H9 (cell line): ENCODE data around the gene AKAP3. TPM values are rescaled to one million over a fixed set of nuclear protein-coding genes. Genes with fewer than 3 reads are reported as not detected.

ENCODE experiments used
- DNase-seq: peaks from one replicate; pipeline ENCODE4 v3.0.0-alpha.2; 2017
- H2AFZ ChIP-seq: one replicate; pipeline ENCODE4 v1.6.1; 2013; ENCODE audit warnings: mild to moderate bottlenecking, low read length, control low read depth, moderate library complexity
- H2AK5ac ChIP-seq: 2 replicates; pipeline ENCODE4 v1.6.1; 2013; ENCODE audit warnings: low read length, control low read depth, mixed read lengths; ENCODE audit not compliant: insufficient read length
- H2BK120ac ChIP-seq: one replicate; pipeline ENCODE4 v1.6.1; 2013; ENCODE audit warnings: low read depth, mild to moderate bottlenecking, low read length, control low read depth, inconsistent platforms; ENCODE audit not compliant: poor library complexity, severe bottlenecking
- H2BK12ac ChIP-seq: 2 replicates; pipeline ENCODE4 v1.6.1; 2013; ENCODE audit warnings: low read length, control low read depth, mixed read lengths, low read depth; ENCODE audit not compliant: insufficient read length
- H2BK15ac ChIP-seq: 2 replicates; pipeline ENCODE4 v1.6.1; 2013; ENCODE audit warnings: low read depth, low read length, control low read depth
- H2BK20ac ChIP-seq: one replicate; pipeline ENCODE4 v1.6.1; 2013; ENCODE audit warnings: low read depth, mild to moderate bottlenecking, low read length, control low read depth, inconsistent platforms; ENCODE audit not compliant: poor library complexity, severe bottlenecking
- H2BK5ac ChIP-seq: 2 replicates; pipeline ENCODE4 v1.6.1; 2013; ENCODE audit warnings: low read length, control low read depth, mixed read lengths; ENCODE audit not compliant: insufficient read length
- H3K14ac ChIP-seq: 2 replicates; pipeline ENCODE4 v1.6.1; 2013; ENCODE audit warnings: low read length, control low read depth; ENCODE audit not compliant: insufficient read depth
- H3K18ac ChIP-seq: 2 replicates; pipeline ENCODE4 v1.6.1; 2013; ENCODE audit warnings: low read depth, mild to moderate bottlenecking, mixed read lengths, low read length, control low read depth; ENCODE audit not compliant: insufficient read length
- H3K23ac ChIP-seq: 2 replicates; pipeline ENCODE4 v1.6.1; 2013; ENCODE audit warnings: low read length, control low read depth, mixed read lengths, low read depth; ENCODE audit not compliant: insufficient read length
- H3K23me2 ChIP-seq: 2 replicates; pipeline ENCODE4 v1.6.1; 2013; ENCODE audit warnings: low read depth, mild to moderate bottlenecking, mixed read lengths, low read length, control low read depth; ENCODE audit not compliant: insufficient read length, poor library complexity, severe bottlenecking
- H3K27ac ChIP-seq: 2 replicates; pipeline ENCODE4 v1.5.1; 2013; ENCODE audit warnings: low read length, control low read depth, mixed read lengths, low read depth; ENCODE audit not compliant: insufficient read length
- H3K27me3 ChIP-seq: 2 replicates; pipeline ENCODE4 v1.6.1; 2013; ENCODE audit warnings: low read length, control low read depth, inconsistent platforms; ENCODE audit not compliant: insufficient read depth
- H3K4ac ChIP-seq: 2 replicates; pipeline ENCODE4 v1.6.1; 2013; ENCODE audit warnings: low read depth, mild to moderate bottlenecking, control low read depth, inconsistent platforms, low read length, moderate library complexity
- H3K4me1 ChIP-seq: 2 replicates; pipeline ENCODE4 v1.6.1; 2013; ENCODE audit warnings: low read length, control low read depth, inconsistent platforms; ENCODE audit not compliant: insufficient read depth
- H3K4me2 ChIP-seq: 2 replicates; pipeline ENCODE4 v1.6.1; 2013; ENCODE audit warnings: low read length, control low read depth, mixed read lengths; ENCODE audit not compliant: insufficient read length, insufficient read depth
- H3K56ac ChIP-seq: 2 replicates; pipeline ENCODE4 v1.6.1; 2013; ENCODE audit warnings: low read depth, mild to moderate bottlenecking, mixed read lengths, low read length, control low read depth; ENCODE audit not compliant: insufficient read length
- H3K79me1 ChIP-seq: 2 replicates; pipeline ENCODE4 v1.6.1; 2013; ENCODE audit warnings: low read depth, mild to moderate bottlenecking, moderate library complexity, low read length, control low read depth, inconsistent platforms; ENCODE audit not compliant: insufficient read depth, poor library complexity, severe bottlenecking
- H3K79me2 ChIP-seq: 2 replicates; pipeline ENCODE4 v1.6.1; 2013; ENCODE audit warnings: low read length, control low read depth, inconsistent platforms; ENCODE audit not compliant: insufficient read depth
- H3K9ac ChIP-seq: 2 replicates; pipeline ENCODE4 v1.6.1; 2013; ENCODE audit warnings: low read length, control low read depth, mixed read lengths; ENCODE audit not compliant: insufficient read length; ENCODE audit errors: extremely low read depth
- H3K9me3 ChIP-seq: one replicate; pipeline ENCODE4 v1.6.1; 2013; ENCODE audit warnings: low read depth, low read length, inconsistent platforms; ENCODE audit not compliant: control insufficient read depth
- H3T11ph ChIP-seq: one replicate; pipeline ENCODE4 v1.6.1; 2013; ENCODE audit warnings: mild to moderate bottlenecking, low read length, control low read depth, inconsistent platforms
- H4K20me1 ChIP-seq: one replicate; pipeline ENCODE4 v1.6.1; 2013; ENCODE audit not compliant: control insufficient read depth, insufficient read length, insufficient read depth
- H4K5ac ChIP-seq: 2 replicates; pipeline ENCODE4 v1.6.1; 2013; ENCODE audit warnings: low read depth, mild to moderate bottlenecking, mixed read lengths, low read length, control low read depth; ENCODE audit not compliant: insufficient read length
- H4K8ac ChIP-seq: replicated peaks from 2 replicates; pipeline ENCODE4 v1.6.1; 2013; ENCODE audit warnings: low read length, control low read depth, mixed read lengths, low read depth; ENCODE audit not compliant: insufficient read length
- H4K91ac ChIP-seq: 2 replicates; pipeline ENCODE4 v1.6.1; 2013; ENCODE audit warnings: low read depth, mild to moderate bottlenecking, moderate library complexity, mixed read lengths, low read length, control low read depth; ENCODE audit not compliant: insufficient read length
- H3K27ac Mint-ChIP-seq, 3 experiments: 2 replicates in 2 of 3; 3 replicates in 1 of 3; pipeline ENCODE4 v1.8.0; 2020 to 2021; ENCODE audit warnings: mixed read lengths in 3 of 3, mild to moderate bottlenecking in 1 of 3, moderate library complexity in 1 of 3
- H3K27me3 Mint-ChIP-seq: 2 replicates; pipeline ENCODE4 v1.8.0; 2021; ENCODE audit warnings: low read depth, mild to moderate bottlenecking, moderate library complexity, mixed read lengths
- H3K36me3 Mint-ChIP-seq, 3 experiments: 2 replicates in 2 of 3; 3 replicates in 1 of 3; pipeline ENCODE4 v1.8.0; 2020 to 2021; ENCODE audit warnings: low read depth in 3 of 3, mixed read lengths in 3 of 3; ENCODE audit not compliant: insufficient read depth in 1 of 3
- H3K4me1 Mint-ChIP-seq, 2 experiments: 2 replicates each; pipeline ENCODE4 v1.8.0; 2020; ENCODE audit warnings: mixed read lengths in 2 of 2
- H3K4me3 Mint-ChIP-seq, 2 experiments: 2 replicates in 1 of 2; 3 replicates in 1 of 2; pipeline ENCODE4 v1.8.0; 2020 to 2021; ENCODE audit warnings: mild to moderate bottlenecking in 2 of 2, mixed read lengths in 2 of 2, moderate library complexity in 1 of 2
- H3K9me3 Mint-ChIP-seq, 2 experiments: 2 replicates in 1 of 2; 3 replicates in 1 of 2; pipeline ENCODE4 v1.8.0; 2020; ENCODE audit warnings: mild to moderate bottlenecking in 2 of 2, mixed read lengths in 2 of 2, moderate library complexity in 1 of 2
- WGBS: extraction: QIAGEN DNeasy Blood & Tissue Kit; methylation state at CpG from one replicate; pipeline ENCODE4 v1.1.7; 2013; ENCODE audit warnings: missing lambda C conversion rate, low lambda C conversion rate, mixed read lengths; ENCODE audit not compliant: insufficient read length; ENCODE audit errors: extremely low coverage; 5-methylcytosine and 5-hydroxymethylcytosine counted together
- total RNA-seq: library from RNA; stranded (reverse); gene quantifications from 2 replicates; pipeline ENCODE4 v1.2.1, GENCODE V29; 2021
- TF ChIP-seq, protein P1 (sequence below): fragments of 200-600 bp; sonication (generic); conservative IDR thresholded peaks from 3 replicates; pipeline ENCODE4 v1.8.0; 2021; ENCODE audit warnings: antibody characterized with exemption, mild to moderate bottlenecking

The AKAP3 gene
- total RNA-seq, 1 experiment from 2014 or later, result 1.3 TPM

DNA sequence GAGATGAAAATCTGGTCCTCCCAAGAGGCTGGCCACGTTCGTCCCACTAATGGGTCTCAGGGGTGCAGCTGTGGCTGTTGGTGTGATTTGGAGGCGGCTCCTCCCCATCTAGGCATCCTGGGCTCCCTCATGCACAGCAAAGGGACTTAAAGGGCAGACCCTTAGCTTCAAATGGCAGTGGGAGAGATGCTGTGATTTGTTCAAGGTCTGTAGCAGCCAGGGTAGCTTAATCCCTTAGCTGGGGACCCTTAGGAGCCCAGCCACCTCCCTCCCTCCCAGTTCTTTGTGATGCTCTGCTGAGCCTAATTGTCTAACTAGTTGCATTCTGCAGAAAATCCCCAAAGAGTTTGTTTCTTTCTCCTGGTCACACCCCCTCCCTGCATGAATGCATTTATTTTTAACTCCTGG lies 68.6 kb downstream of the AKAP3 start:
- Histone ChIP-seq H3T11ph (no peak overlapping the region), H2BK120ac (no peak overlapping the region), H4K20me1 (no peaks in the 10 kb centered on the region), H3K4ac (no peak overlapping the region), H3K23me2 (no peaks in the 10 kb centered on the region), H4K5ac (no peak overlapping the region), H2BK15ac (no peak overlapping the region), H3K9me3 (no peaks in the 10 kb centered on the region), H3K56ac (no peak overlapping the region), H2BK20ac (no peak overlapping the region), H4K8ac (no peak overlapping the region), H3K14ac (no peak overlapping the region), H3K79me1 (no peaks in the 10 kb centered on the region), H2BK12ac (no peak overlapping the region), H3K23ac (no peak overlapping the region), H3K9ac (no peak overlapping the region), H2BK5ac (no peak overlapping the region), H3K4me2 (no peak overlapping the region), H4K91ac (no peak overlapping the region), H2AFZ (no peak overlapping the region), H3K79me2 (no peaks in the 10 kb centered on the region), H3K4me1 (no peaks in the 10 kb centered on the region; the same call in 1 of the 2 replicates), H3K27me3 (no peaks in the 10 kb centered on the region), H3K27ac (no peak overlapping the region), H3K18ac (no peak overlapping the region), H2AK5ac (no peak overlapping the region)
- TF ChIP-seq, protein P1, sequence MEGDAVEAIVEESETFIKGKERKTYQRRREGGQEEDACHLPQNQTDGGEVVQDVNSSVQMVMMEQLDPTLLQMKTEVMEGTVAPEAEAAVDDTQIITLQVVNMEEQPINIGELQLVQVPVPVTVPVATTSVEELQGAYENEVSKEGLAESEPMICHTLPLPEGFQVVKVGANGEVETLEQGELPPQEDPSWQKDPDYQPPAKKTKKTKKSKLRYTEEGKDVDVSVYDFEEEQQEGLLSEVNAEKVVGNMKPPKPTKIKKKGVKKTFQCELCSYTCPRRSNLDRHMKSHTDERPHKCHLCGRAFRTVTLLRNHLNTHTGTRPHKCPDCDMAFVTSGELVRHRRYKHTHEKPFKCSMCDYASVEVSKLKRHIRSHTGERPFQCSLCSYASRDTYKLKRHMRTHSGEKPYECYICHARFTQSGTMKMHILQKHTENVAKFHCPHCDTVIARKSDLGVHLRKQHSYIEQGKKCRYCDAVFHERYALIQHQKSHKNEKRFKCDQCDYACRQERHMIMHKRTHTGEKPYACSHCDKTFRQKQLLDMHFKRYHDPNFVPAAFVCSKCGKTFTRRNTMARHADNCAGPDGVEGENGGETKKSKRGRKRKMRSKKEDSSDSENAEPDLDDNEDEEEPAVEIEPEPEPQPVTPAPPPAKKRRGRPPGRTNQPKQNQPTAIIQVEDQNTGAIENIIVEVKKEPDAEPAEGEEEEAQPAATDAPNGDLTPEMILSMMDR, result no peak
- H3K27ac Mint-ChIP-seq, result peak overlapping the region in 1 of 3 experiments; percentile 93; a peak in 2 of 7 replicates
- H3K9me3 Mint-ChIP-seq, result no peaks in the 10 kb centered on the region
- DNase-seq, result no peak
- no peaks in the 10 kb centered on the region for H3K36me3 Mint-ChIP-seq
- peaks cover 10% of the 10 kb centered on the region for H3K27me3 Mint-ChIP-seq
- peaks cover 20 to 25% of the 10 kb centered on the region in 2 experiments for H3K4me1 Mint-ChIP-seq
- peak overlapping the region in 1 of 2 experiments; percentile 12; a peak in 1 of 5 replicates for H3K4me3 Mint-ChIP-seq
- no CpG with 5 or more reads among the region's 3 CpGs for WGBS
